ENCODE data around the gene OR51E1.

Gene OR51E1

DNA sequence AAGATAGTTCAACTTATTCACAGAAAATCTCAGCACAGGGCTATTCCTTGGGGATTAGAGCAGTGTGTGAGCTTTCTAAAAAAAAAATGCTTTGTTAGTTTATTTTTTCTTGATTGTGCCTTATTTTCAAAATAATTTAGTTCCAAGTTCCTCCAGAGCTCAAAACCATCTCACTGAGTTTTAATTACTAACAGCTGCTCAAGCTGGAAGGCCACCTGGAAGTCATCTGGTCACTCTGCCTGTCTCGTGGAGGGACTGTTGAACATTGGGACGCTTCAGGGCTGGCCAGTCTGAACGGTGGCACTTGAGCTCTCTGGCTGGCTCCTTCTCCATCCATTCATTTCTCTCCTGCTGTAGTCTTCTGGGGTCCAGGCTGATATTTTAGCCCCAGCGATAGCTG, 4.0 kb downstream of the OR51E1 start:
- DNase-seq (ENCODE audit: extremely low read depth, low read depth), result no peak
- no peak overlapping the region for H3K4me3 ChIP-seq (replicated peaks; ENCODE audit: low read depth, low read length)
- TF ChIP-seq, protein P1, sequence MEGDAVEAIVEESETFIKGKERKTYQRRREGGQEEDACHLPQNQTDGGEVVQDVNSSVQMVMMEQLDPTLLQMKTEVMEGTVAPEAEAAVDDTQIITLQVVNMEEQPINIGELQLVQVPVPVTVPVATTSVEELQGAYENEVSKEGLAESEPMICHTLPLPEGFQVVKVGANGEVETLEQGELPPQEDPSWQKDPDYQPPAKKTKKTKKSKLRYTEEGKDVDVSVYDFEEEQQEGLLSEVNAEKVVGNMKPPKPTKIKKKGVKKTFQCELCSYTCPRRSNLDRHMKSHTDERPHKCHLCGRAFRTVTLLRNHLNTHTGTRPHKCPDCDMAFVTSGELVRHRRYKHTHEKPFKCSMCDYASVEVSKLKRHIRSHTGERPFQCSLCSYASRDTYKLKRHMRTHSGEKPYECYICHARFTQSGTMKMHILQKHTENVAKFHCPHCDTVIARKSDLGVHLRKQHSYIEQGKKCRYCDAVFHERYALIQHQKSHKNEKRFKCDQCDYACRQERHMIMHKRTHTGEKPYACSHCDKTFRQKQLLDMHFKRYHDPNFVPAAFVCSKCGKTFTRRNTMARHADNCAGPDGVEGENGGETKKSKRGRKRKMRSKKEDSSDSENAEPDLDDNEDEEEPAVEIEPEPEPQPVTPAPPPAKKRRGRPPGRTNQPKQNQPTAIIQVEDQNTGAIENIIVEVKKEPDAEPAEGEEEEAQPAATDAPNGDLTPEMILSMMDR (IDR thresholded peaks at IDR 0.05; ENCODE audit: low read depth, low read length, missing control alignments), result no peak

- H3K4me3 ChIP-seq (replicated peaks; ENCODE audit: low read depth, low read length), result no peak overlapping the region
- no peak for DNase-seq (ENCODE audit: extremely low read depth, low read depth)
- TF ChIP-seq, protein P1 (IDR thresholded peaks at IDR 0.05; ENCODE audit: low read depth, low read length, missing control alignments), result no peak
These were observed 11.0 kb downstream of the OR51E1 start for GRCh38 chr11:4654635-4655369.

DNA sequence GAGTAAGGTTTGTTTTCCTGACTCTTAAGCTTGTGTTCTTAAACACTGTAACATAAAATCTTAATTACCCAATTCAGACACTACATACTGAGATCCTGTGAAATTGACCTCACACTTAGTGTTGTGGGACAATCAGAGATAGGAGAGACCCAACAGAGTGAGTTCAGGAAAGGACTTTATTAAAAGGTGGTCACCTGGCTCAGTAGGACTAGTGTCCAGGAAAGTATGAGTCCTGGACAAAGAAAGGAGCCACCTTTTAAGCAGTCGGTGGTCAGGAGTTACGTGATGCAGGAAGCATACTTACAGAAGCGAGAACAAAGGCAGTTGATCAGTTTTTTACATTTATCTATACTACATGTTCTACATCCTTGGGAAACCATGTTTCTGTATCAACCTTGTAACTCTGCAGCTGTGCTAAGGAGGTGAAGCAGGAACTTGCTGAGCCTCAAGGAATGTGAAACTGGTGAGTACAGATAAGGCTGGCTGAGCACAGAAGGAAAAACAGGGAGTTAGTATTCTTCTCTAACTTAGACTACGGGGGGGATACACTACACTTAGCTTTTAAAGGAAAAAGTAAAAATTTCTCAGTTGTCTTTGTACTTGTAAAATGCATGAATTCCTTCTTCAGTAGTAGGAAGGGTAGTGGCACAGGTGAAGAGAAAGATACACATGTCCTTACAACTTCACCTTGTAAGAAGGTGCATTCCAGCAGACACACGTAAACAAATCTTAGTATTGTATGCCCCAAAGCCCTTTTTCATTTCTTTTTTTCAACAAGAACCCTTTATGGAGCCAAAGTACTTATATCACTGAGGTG, 15.1 kb downstream of the OR51E1 start:
- DNase-seq (ENCODE audit: extremely low read depth, low read depth), result no peak
- TF ChIP-seq, protein P1 (IDR thresholded peaks at IDR 0.05; ENCODE audit: low read depth, low read length, missing control alignments), result no peak
- H3K4me3 ChIP-seq (replicated peaks; ENCODE audit: low read depth, low read length), result no peak overlapping the region

GRCh38 chr11:4662876-4663275, 19.1 kb downstream of the OR51E1 start:
- DNase-seq (ENCODE audit: extremely low read depth, low read depth), result no peak
- TF ChIP-seq, protein P1 (IDR thresholded peaks at IDR 0.05; ENCODE audit: low read depth, low read length, missing control alignments), result no peak

GRCh38 chr11:4664183-4664582, 20.4 kb downstream of the OR51E1 start:
- no peak for DNase-seq (ENCODE audit: extremely low read depth, low read depth)
- no peak overlapping the region for H3K4me3 ChIP-seq (replicated peaks; ENCODE audit: low read depth, low read length)
- TF ChIP-seq, protein P1 (IDR thresholded peaks at IDR 0.05; ENCODE audit: low read depth, low read length, missing control alignments), result no peak

More at GRCh38 chr11:4662876-4663275, 19.1 kb downstream of the OR51E1 start:
- H3K4me3 ChIP-seq (replicated peaks; ENCODE audit: low read depth, low read length), result no peak overlapping the region

DNA sequence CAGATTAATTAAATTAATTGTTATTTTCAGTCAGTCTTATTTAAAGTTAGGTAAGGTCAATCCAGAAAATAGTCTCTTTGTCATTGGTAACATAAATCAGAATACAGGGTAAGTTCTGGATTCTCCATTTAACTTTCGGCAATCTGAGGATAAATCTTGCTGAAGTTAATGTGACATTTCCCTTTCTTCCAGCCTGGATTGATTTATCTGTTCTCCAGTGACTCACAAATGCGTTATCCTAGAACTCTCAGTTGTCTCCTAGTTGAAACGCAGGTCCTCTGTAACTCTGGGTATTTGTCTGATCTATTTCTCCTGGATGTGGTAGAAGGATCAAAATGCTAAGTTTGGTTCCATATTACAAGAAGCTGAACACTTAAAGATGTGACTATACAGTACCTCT, 21.0 kb downstream of the OR51E1 start:
- no peak for DNase-seq (ENCODE audit: extremely low read depth, low read depth)
- H3K4me3 ChIP-seq (replicated peaks; ENCODE audit: low read depth, low read length), result no peak overlapping the region
- TF ChIP-seq, protein P1 (IDR thresholded peaks at IDR 0.05; ENCODE audit: low read depth, low read length, missing control alignments), result no peak

Data from HFF-Myc (cell line).